ENCODE results near the gene MCAT. TPM values are rescaled to one million over a fixed set of nuclear protein-coding genes. Genes with fewer than 3 reads are reported as not detected.

Gene MCAT
- total and polyA plus RNA-seq, 4 donors = 8.3 to 22.6 (median 14.8) TPM

DNA sequence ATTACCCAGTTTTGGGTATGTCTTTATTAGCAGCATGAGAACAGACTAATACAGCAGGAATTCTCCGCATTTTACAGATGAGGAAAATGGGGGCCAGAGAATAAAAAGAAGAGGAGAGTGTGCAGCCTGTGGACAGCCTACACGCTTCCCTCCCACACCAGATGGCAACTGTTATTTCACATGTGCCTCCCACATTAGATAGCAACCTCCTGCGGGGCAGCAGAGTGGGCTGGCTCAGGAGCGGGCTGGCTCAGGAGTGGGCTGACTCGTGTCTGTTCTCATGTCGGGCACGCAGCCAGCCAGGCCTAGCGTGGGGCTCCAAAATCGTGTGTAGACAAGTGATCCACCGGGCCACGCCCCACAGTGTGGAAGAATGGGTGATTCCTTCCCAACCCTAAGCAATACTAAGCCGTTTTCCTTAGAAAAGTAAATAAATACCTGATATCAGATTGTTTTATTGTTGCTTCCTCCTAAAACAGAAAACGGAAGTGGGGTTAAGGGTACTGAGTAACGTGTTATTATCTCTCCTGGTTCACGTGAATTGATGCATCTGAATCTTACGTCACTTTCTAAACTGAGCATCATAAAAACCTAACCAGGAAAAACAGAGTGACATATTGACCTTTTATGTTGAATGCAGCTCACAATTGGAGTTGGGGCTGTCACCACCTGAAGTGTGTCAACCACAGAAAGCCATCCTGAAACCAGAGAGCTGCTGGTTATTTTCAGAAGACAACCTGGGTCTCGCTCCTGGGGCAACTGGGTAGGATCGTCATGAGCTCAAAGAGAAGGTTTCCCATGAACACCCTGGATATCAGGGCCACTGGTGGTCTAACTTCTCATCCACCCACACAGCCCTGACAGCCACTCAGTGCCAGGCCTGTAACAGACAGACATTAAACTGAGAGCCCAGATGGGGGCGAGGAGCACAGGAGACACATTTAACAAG, 57.3 kb downstream of the MCAT start (continued):
- no peak for TF ChIP-seq ZBTB33 (IDR thresholded peaks at IDR 0.05)
- TF ChIP-seq TAF1 (conservative IDR thresholded peaks at IDR 0.05) = no peak
- no peak for TF ChIP-seq GABPA (IDR thresholded peaks at IDR 0.05 in 1 of 2, conservative IDR thresholded peaks at IDR 0.05 in 1 of 2)
- TF ChIP-seq EGR1 (IDR thresholded peaks at IDR 0.05; ENCODE audit: low read depth in 2 of 2) = no peak
- no peak for TF ChIP-seq JUND (IDR thresholded peaks at IDR 0.05)
- TF ChIP-seq, protein P1, sequence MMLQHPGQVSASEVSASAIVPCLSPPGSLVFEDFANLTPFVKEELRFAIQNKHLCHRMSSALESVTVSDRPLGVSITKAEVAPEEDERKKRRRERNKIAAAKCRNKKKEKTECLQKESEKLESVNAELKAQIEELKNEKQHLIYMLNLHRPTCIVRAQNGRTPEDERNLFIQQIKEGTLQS (IDR thresholded peaks at IDR 0.05) = no peak
- no peak for TF ChIP-seq SP1 (IDR thresholded peaks at IDR 0.05)

Other genes starting within 250 kb of the MCAT start
- 10 to 100 TPM; 15.4 to 31.4 TPM for gene PACSIN2, start 128.2 kb downstream of the MCAT start, total RNA-seq
- 10 to 100 TPM in 1 of 2 donors, 1 to 10 TPM in 1; 9.1 to 18.6 TPM for gene PACSIN2, start 128.2 kb downstream of the MCAT start, polyA plus RNA-seq
- gene TTLL1, start 54.0 kb downstream of the MCAT start, total RNA-seq = 1 to 10 TPM in 1 of 2 donors, under 1 TPM in 1; 0.50 to 2.2 TPM
- gene TTLL1, start 54.0 kb downstream of the MCAT start, polyA plus RNA-seq = 1 to 10 TPM; 1.1 to 1.2 TPM
- gene BIK, start 32.6 kb downstream of the MCAT start, total RNA-seq = under 1 TPM in 1 of 2 donors, not detected in 1; 0.33 TPM
- under 1 TPM; 0.23 to 0.89 TPM for gene BIK, start 32.6 kb downstream of the MCAT start, polyA plus RNA-seq
- gene TSPO, start 8.2 kb upstream of the MCAT start, total RNA-seq = 10 to 100 TPM; 27.6 to 30.1 TPM
- gene TSPO, start 8.2 kb upstream of the MCAT start, polyA plus RNA-seq = 10 to 100 TPM; 50.3 to 61.9 TPM
- gene TTLL12, start 43.7 kb upstream of the MCAT start, total RNA-seq = 10 to 100 TPM; 19.6 to 43.9 TPM
- gene TTLL12, start 43.7 kb upstream of the MCAT start, polyA plus RNA-seq = 10 to 100 TPM; 13.7 to 21.4 TPM
- under 1 TPM in 1 of 2 donors, not detected in 1; 0.08 TPM for gene SCUBE1, start 200.0 kb upstream of the MCAT start, total RNA-seq
- gene SCUBE1, start 200.0 kb upstream of the MCAT start, polyA plus RNA-seq = under 1 TPM; 0.07 to 0.46 TPM